ENCODE measurements around the gene PICALM.

PICALM gene

DNA sequence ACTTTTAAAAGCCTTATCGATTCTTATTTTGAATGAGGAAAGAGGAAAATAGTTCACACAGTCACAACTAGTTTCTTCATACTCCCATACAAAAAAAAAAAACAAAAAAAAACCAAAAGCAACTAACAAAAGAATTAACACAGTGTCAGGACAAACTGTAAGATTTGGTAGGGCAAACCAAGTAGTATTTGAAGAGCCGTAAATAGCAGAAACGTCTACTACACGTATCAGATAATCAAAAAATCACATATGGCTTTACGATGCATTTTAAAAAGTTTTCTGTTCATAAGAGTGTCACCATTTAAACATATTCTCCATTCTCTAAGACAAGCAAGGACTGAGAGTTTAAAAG lies 2.3 kb downstream of the PICALM start:
- peak overlapping the region; percentile 82; the same call in 1 of the 2 replicates for H3K27ac ChIP-seq (ENCODE audit: low read length)
- peak overlapping the region; percentile 73 for H3K9ac ChIP-seq (ENCODE audit: low read depth, low read length)
- no peak for DNase-seq
- H3K36me3 ChIP-seq (ENCODE audit: insufficient read depth, low read length), result no peaks in the 10 kb centered on the region; the same call in 1 of the 2 replicates
- no peak for ATAC-seq (ENCODE audit: insufficient read depth, low read depth)
- H3K4me1 ChIP-seq (ENCODE audit: insufficient read depth, low read length), result peaks cover 41% of the 10 kb centered on the region
- H3K27me3 ChIP-seq (ENCODE audit: insufficient read depth, low read length, poor library complexity), result no peaks in the 10 kb centered on the region
- H3K4me2 ChIP-seq (ENCODE audit: insufficient read depth, low read length), result peak overlapping the region; percentile 89
- peaks cover 73% of the 10 kb centered on the region for H3K79me2 ChIP-seq (ENCODE audit: insufficient read depth, low read length)
- H2AFZ ChIP-seq (ENCODE audit: low read depth, low read length), result no peak overlapping the region
- no peaks in the 10 kb centered on the region for H3K9me3 ChIP-seq (ENCODE audit: insufficient read depth, low read length, severe bottlenecking)
- peak overlapping the region; percentile 92 to 96; a peak in 3 of 4 replicates for H3K4me3 ChIP-seq (ENCODE audit: low read depth in 1 of 2, low read length in 2 of 2)
- TF ChIP-seq CTCF (IDR thresholded peaks at IDR 0.05; ENCODE audit: borderline replicate concordance, extremely low read depth, low read length, poor library complexity, severe bottlenecking) (no peak), EZH2 (IDR thresholded peaks at IDR 0.05; ENCODE audit: borderline replicate concordance, low read depth, low read length, severe bottlenecking) (no peak)
- peaks cover 54% of the 10 kb centered on the region for H4K20me1 ChIP-seq (ENCODE audit: insufficient read depth, low read length)

GRCh38 chr11:86066033-86066432 lies 2.9 kb downstream of the PICALM start:
- peak overlapping the region; percentile 73; the same call in 1 of the 2 replicates for H3K9ac ChIP-seq (ENCODE audit: low read depth, low read length)

DNA sequence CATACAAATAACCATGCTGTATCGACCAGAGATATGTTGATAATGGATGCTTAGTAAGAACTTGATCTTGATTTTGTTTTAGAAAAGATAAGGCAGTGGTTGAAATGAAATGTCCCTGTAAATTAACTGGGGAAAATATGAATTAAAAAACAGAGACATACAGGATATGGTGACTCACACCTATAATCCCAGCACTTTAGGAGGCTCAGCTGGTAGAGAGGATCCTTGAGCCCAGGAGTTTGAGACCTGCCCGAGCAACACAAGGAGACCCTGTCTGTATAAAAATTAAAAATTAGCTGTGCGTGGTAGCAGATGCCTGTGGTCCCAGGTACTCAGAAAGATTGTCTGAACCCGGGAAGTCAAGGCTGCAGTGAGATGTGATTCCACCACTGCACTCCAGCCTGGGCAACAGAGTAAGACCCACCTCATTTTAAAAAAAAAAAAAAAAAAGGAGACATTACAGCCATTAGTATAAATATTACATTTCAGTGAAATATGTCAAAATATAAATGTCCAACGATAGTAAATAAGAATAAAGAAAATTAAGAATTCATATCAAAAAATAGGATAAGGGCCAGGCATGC lies 4.6 kb downstream of the PICALM start:
- DNase-seq (no peak), ATAC-seq (ENCODE audit: insufficient read depth, low read depth) (no peak)
- Histone ChIP-seq H4K20me1 (ENCODE audit: insufficient read depth, low read length) (peaks cover 71% of the 10 kb centered on the region), H3K4me2 (ENCODE audit: insufficient read depth, low read length) (peak overlapping the region; percentile 25; the same call in 1 of the 2 replicates), H3K4me3 (ENCODE audit: low read depth in 1 of 2, low read length in 2 of 2) (peak overlapping the region in 1 of 2 experiments; percentile 13; a peak in 1 of 4 replicates), H3K27ac (ENCODE audit: low read length) (no peak overlapping the region), H3K9me3 (ENCODE audit: insufficient read depth, low read length, severe bottlenecking) (no peaks in the 10 kb centered on the region), H3K79me2 (ENCODE audit: insufficient read depth, low read length) (peaks cover 96% of the 10 kb centered on the region), H3K36me3 (ENCODE audit: insufficient read depth, low read length) (no peaks in the 10 kb centered on the region; the same call in 1 of the 2 replicates), H3K9ac (ENCODE audit: low read depth, low read length) (no peak overlapping the region), H3K27me3 (ENCODE audit: insufficient read depth, low read length, poor library complexity) (no peaks in the 10 kb centered on the region), H3K4me1 (ENCODE audit: insufficient read depth, low read length) (peaks cover 32% of the 10 kb centered on the region), H2AFZ (ENCODE audit: low read depth, low read length) (no peak overlapping the region)
- no peak for TF ChIP-seq CTCF (IDR thresholded peaks at IDR 0.05; ENCODE audit: borderline replicate concordance, extremely low read depth, low read length, poor library complexity, severe bottlenecking)

More at GRCh38 chr11:86066033-86066432, 2.9 kb downstream of the PICALM start:
- H3K4me2 ChIP-seq (ENCODE audit: insufficient read depth, low read length), result peak overlapping the region; percentile 89
- H3K36me3 ChIP-seq (ENCODE audit: insufficient read depth, low read length), result no peaks in the 10 kb centered on the region; the same call in 1 of the 2 replicates
- H3K27ac ChIP-seq (ENCODE audit: low read length), result peak overlapping the region; percentile 82; the same call in 1 of the 2 replicates
- DNase-seq (no peak), ATAC-seq (ENCODE audit: insufficient read depth, low read depth) (no peak)
- H3K27me3 ChIP-seq (ENCODE audit: insufficient read depth, low read length, poor library complexity), result no peaks in the 10 kb centered on the region
- peak overlapping the region; percentile 4 to 96; a peak in 2 of 4 replicates for H3K4me3 ChIP-seq (ENCODE audit: low read depth in 1 of 2, low read length in 2 of 2)
- no peaks in the 10 kb centered on the region for H3K9me3 ChIP-seq (ENCODE audit: insufficient read depth, low read length, severe bottlenecking)
- H3K4me1 ChIP-seq (ENCODE audit: insufficient read depth, low read length), result peaks cover 41% of the 10 kb centered on the region
- no peak overlapping the region for H2AFZ ChIP-seq (ENCODE audit: low read depth, low read length)
- H3K79me2 ChIP-seq (ENCODE audit: insufficient read depth, low read length), result peaks cover 79% of the 10 kb centered on the region
- peaks cover 60% of the 10 kb centered on the region for H4K20me1 ChIP-seq (ENCODE audit: insufficient read depth, low read length)
- no peak for TF ChIP-seq EZH2 (IDR thresholded peaks at IDR 0.05; ENCODE audit: borderline replicate concordance, low read depth, low read length, severe bottlenecking)
- TF ChIP-seq CTCF (IDR thresholded peaks at IDR 0.05; ENCODE audit: borderline replicate concordance, extremely low read depth, low read length, poor library complexity, severe bottlenecking), result no peak
